HG02759 (cell line): ENCODE measurements around the gene MYO1A.

ENCODE experiments used
- ATAC-seq: cut with Tn5 transposase; IDR thresholded peaks from one replicate; pipeline ENCODE4 v1.9.1; 2021; ENCODE audit warnings: mild to moderate bottlenecking, moderate library complexity; ENCODE audit not compliant: unreplicated experiment

The MYO1A gene

DNA sequence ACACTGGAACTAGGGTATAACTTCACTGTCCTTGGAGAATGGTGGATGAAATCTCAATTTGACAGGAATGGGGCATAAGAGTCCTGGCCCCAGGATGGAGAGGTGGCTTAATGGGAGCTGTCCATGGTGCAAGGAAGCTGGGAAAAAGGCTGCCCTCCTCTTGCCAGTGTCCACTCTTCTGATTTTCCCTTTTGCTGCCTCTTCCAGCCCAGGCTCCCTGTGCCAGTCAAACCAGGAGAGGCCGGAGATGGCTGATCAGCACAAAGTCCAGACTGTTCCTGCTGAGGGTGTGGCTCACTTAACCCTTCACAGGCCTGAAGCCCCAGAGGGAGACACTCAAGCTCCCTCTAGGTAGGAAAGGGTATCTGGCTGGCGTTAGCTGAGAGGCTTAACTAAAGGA, at the start of gene MYO1A:
MYO1A (minus strand) TSS at position 240 of the 400 bp plus-strand sequence. CDS start 1,806 bp downstream, outside the sequence.
- ATAC-seq: no peak

DNA sequence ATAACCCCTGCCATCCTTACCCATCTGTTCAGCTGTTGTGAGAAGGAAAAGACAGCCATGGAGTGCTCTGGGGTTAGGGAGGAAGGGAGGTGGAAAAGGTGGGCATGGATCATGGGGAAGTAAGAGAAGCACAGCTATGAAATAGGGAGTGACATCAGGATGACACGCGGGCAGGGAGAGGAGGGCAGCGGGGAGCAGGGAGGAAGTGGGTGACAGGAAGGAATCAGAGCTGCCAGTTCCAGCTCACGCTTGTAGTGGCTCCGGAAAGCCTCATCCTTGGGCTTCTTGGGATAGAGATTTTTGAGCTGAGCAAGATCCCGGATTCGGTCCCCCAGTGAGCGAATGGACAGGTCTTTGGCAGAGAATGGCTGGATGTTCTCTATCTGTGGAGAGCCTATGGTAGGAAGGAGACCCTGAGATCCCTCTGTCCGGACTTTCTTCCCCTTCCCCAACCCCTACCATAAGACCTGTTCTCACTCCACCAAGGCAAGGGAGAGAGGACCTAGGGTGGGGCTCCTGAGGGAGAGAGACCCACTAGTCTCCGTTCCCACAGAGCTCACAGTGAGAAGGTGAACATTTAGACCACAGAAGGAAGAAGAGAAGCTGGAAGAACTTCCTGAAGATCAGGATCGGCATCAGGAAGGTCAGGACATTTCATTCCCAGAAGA, 49.3 kb upstream of the MYO1A start:
- no peak for ATAC-seq

DNA sequence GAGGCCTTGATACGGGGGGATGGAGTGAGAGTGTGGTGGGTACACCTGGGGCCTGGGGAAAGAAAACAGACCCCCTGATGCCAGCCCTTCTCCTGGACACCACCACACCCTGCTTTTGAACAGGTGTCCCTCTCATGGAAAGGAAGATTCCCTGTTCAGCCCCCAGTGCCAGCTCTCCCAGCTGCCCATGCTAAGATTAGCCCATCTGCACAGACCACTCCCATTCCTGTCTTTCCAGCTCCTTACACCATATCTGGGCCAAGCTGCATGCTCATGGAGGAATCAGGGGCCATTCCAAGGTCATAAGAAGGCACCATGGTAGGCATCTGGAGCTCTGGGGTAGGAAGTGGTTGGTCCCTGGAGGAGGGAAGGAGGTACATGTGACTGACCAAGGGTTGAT, 48.6 kb upstream of the MYO1A start:
- no peak for ATAC-seq

DNA sequence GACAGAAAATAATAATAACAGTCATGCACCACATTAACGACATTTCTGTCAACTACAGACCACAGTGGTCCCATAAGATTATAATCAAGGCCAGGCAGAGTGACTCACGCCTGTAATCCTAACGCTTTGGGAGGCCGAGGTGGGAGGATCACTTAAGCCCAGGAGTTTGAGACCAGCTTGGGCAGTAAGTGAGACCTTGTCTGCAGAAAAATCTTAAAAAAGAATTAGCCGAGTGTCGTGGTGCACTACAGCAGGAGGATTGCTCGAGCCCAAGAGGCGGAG, 47.6 kb upstream of the MYO1A start:
- ATAC-seq: no peak

DNA sequence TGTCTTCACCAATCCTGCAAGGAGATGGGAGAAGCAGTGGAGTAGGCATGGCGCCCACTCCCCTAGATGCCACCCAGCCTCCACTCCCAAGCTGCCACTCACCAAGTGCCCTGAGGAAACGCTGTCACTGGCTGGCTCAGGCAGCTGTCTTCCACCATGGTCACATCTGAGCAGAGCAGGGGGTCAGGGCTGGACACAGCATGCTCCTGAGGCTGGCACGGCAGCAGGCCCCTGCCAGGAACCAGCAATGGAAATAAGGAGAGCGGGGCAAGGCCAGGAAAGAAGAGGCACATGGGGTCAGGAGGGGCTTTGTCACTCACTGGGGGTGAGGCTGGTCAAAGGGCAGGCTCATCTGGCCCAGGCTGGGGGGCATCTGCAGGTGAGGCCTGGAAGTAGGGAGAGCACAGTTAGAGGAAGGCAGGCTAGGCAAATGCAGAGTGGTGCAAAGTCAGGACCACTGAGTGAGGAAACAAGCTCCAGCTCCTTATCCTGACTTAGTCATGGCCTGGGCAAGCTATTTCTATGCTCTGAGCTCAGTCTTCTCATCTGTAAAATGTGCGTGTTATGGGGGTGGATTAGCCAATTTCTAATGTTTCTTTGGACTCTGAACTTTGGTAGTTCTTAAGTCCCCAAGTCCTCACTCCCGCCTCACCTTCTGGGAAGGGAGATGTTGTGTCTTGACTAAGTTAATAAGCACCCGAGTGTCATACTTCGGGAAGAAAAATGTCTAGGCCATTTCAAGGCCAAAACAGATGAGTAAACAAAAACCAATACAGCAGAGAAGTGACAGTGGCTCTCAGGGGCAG, 47.0 kb upstream of the MYO1A start:
- ATAC-seq: no peak

DNA sequence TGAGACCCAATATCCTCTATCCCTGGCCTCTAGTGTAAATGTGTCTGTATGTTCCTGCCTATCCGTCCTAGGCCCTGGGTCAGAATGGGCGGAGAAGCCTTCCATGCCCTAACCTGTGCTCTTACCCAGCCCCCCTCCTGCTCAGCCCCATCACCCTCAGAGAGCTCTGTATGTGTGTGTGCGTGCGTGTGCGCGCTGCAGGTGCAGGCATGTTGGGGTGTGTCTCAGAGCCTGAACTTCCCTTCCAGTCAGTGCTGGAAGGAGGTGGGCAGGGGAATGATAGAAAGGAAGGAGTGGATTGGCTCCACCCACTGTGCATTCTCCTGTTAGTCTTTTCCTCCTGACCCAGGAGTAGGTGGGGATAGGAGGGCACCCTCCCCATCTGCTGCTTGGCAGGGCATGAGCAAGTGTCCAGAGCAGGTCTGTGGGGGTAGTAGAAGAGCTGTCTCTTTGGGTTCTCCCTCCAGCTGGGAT, 46.2 kb upstream of the MYO1A start:
- ATAC-seq: no peak

DNA sequence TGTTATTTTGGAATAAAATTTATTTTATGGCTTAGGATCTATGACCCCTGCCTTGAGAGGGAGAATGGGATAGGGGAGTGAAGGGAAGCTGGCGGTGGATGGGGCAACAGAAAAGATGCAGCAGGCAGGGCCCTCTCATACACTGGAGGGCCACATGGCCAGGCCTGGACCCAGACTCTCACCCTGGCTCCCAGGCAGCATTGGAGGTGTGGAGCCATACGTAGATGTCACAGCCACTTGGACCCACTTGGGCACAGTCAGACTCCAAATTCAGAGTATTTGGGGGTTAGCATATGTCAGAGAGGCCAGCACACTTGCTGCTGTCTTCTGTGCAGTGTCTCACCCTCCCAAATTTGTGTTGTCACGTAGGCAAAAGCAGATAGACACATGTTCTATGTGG, 45.5 kb upstream of the MYO1A start:
- ATAC-seq: no peak

DNA sequence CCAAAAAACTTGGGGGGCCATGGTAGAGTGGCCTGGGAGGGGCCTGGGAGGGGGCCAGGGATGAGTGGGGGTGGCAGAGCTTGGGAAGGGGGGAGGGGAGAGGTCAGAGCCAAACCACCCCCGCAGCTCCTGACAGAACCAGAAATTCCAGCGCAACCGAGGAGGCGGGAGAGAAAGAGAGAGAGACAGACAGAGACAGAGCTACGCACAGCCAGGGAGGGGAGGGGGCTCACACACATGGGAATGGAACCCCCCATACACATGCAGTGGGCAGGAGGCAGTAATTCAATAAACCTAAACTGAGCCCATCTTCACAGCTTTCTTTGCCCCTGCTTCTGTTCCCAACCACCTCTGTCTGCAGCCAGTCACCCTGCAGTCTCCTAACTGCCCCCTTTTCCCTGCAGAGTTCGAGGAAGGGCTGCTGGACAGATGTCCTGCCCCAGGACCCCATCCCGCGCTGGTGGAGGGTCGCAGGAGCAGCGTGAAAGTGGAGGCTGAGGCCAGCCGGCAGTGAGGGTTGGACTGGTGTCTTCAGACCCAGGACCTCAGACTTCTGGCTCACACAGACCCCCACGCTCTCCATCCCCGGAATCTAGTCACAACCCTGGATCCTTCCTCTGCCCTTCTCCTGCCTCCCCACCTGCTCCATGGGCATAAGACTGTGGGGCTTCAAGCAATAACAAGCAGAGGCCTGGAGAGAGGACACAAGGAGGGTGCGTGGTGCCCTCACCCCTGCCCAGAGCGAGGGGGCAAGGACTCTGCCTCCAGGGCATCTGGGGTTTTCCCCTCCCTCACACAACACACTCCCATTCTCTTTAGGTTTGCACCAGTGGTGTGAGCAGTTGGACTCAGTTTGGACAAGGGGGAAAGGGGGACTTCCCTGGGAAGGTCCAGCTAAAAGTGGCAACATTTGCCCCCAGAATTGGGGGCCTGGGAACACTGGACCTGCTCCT, 44.6 kb upstream of the MYO1A start:
- no peak for ATAC-seq

DNA sequence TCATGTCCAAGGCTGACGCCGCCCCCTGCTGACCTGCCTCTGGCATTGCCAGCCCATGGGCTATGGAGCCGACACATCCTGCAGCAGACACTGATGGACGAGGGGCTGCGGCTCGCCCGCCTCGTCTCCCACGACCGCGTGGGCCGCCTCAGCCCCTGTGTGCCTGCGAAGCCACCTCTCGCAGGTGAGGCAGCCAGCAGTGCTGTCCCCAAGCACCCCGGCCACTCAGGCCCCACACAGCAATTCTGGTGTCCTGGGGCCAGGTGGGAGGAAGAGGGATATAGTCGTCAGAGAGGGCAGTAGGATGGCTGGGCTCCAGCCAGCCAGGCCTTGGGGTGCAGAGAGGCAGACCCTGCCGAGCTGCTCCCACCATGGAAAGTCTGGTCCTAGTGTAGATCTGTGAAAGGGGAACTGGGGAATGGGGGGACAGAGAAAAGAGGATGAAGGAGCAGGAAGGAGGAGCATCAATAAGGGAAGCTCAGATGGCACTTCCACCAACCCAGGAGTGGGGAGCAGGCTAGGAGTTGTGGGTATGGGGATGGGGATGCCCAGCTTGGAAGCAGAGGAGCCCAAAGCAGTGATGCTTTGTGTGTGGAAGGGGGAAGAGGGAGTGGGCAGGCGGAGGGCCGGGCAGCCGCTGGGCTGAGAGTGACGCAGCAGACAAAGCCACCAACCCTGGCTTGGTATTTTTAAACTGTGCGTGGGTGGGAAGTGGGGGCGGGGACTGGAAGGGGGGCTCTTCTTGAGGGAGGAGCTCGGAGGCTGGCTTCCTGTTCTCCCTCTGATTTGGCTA, 43.7 kb upstream of the MYO1A start:
- peak; percentile 39 for ATAC-seq

DNA sequence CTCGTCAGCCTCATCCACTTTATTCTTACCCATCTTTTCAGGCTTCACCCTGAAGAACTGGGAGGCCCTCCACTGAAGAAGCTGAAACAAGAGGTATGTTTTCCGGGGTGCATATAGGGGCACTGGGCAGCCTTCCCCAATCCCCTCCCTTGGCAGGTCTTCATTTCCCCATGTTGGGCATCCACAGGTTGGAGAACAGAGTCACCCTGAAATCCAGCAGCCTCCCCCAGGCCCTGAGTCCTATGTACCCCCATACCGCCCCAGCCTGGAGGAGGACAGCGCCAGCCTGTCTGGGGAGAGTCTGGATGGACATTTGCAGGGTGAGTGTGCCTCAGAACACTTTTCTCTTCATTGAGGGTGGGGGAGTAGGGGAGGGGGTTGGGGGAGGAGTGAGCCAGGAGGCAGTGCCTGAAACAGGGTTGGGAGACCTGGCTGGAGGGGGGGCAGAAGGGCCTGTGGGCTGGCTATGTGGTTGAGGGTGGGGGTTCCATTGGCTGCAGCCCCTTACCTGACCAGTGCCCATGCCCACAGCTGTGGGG, 43.0 kb upstream of the MYO1A start:
- no peak for ATAC-seq

DNA sequence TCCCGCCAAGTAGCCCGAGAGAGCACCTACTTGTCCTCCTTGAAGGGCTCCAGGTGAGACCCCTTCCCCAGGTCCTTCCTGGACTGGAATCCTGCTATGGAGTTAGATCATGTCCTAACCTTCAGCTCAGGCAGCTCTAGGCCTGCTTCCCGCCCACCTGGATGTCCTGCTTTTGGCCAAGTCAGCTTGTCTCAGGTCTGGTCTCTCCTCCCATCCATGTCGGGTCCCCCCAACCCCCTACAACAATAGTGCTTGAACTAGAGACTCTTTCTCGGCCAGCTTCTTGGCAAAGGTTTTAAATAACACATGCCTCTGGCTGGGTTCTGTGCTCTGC, 42.6 kb upstream of the MYO1A start:
- ATAC-seq: no peak

DNA sequence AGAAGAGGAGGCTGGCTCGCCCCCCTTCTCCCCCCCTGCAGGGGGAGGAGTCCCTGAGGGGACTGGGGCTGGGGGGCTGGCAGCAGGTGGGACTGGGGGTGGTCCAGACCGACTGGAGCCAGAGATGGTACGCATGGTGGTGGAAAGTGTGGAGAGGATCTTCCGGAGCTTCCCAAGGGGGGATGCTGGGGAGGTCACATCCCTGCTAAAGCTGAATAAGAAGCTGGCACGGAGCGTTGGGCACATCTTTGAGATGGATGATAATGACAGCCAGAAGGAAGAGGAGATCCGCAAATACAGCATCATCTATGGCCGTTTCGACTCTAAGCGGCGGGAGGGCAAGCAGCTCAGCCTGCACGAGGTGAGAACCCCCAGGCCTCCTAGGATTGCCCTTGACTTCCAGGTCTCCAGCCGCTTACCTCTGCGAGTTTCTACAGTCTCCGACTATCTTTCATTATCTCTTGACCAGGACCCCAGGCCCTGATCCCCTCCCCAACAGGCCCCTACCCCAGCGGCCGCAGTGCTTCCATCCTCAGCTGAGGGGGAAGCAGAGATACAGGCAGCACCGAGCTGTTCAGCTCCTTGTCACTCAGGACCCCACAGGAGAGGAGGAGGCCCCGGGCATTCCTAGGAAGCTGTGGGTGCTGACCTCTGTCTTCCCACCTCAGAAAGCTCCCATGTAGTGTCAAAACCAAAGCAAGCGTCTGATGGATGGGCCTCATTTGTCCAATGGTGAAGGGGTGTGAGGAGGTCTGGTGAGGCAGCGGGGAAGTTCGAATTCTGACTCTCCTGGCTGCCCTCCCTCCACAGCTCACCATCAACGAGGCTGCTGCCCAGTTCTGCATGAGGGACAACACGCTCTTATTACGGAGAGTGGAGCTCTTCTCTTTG, 42.0 kb upstream of the MYO1A start:
- no peak for ATAC-seq

DNA sequence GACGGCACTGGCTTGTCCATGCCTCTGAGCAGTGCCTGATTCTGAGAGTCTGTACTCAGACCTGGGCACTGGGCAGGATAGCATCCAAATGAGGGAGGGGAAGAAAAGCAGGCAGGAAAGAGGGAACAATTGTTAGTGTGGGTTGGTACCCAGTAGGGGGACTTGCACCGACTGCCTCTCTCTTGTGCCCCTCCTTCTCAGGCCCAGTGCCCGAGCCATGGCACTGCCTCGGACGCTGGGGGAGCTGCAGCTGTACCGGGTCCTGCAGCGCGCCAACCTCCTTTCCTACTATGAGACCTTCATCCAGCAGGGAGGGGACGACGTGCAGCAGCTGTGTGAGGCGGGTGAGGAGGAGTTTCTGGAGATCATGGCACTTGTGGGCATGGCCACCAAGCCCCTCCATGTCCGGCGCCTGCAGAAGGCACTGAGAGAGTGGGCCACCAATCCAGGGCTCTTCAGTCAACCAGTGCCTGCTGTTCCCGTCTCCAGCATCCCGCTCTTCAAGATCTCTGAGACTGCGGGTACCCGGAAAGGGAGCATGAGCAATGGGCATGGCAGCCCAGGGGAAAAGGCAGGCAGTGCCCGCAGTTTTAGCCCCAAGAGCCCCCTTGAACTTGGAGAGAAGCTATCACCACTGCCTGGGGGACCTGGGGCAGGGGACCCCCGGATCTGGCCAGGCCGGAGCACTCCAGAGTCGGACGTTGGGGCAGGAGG, 41.2 kb upstream of the MYO1A start:
- ATAC-seq: no peak

DNA sequence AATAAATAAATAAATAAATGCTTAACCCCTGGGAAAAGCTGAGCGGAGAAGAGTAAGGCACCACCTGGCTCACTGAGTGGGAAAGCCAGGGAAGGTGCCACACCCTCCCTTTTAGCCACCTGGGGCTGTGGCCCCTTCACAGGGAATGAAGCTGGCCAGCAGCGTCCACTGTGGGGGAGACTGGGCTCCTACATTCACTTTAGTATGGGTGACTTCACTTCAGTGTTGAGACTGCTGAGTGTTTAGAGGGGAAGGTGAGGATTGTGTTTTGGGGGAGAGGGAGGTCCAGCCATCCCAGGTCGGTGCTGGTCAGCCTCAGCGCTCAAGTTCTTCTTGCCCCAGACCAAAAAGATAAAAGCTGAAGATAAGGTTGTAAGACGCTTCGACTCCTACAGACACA, 40.6 kb upstream of the MYO1A start:
- no peak for ATAC-seq

DNA sequence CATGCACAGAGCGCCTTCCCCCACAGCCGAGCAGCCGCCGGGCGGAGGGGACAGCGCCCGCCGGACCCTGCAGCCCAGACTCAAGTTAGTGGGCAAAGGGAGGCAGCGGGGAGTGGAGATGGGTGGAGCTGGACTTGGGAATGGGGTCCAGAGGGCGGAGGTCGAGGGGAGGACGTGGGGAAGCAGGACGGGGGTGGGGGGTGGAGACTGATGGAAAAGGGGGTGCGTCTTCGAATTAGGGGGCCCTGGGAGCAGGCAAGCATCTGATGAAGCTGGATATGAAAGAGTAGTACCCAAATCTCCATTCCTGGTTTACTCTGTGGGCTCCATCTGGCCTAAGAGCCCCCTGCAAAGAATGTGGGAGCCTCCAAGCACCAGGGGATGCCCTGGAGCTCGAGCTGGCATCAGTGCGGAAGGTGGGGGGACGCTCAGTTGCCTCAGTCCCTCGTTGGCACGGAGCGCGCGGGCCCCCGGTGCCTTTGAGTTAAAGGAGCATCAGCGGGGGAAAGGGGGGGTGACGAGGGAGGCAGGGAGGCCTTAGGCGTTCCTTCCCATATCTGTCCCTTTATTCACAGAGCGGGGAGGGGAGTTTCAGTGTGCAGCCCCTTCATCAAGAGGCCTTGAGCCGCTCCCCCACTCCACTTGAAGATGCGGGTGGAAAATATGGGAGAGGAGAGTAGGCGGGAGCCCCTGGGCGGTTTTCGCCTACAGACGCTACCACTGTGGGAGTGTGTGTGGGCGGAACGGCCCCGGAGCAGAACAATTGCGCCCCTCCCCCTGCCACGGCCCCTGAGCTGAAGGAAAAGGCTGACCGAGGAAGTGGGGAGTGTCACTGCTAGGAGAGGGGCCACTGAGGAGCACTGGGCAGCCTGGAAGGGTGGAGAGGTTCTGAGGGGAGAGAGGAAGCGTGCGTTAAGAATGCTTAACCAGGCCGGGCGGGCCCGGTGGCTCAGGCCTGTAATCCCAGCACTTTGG, 39.6 kb upstream of the MYO1A start:
- no peak for ATAC-seq

DNA sequence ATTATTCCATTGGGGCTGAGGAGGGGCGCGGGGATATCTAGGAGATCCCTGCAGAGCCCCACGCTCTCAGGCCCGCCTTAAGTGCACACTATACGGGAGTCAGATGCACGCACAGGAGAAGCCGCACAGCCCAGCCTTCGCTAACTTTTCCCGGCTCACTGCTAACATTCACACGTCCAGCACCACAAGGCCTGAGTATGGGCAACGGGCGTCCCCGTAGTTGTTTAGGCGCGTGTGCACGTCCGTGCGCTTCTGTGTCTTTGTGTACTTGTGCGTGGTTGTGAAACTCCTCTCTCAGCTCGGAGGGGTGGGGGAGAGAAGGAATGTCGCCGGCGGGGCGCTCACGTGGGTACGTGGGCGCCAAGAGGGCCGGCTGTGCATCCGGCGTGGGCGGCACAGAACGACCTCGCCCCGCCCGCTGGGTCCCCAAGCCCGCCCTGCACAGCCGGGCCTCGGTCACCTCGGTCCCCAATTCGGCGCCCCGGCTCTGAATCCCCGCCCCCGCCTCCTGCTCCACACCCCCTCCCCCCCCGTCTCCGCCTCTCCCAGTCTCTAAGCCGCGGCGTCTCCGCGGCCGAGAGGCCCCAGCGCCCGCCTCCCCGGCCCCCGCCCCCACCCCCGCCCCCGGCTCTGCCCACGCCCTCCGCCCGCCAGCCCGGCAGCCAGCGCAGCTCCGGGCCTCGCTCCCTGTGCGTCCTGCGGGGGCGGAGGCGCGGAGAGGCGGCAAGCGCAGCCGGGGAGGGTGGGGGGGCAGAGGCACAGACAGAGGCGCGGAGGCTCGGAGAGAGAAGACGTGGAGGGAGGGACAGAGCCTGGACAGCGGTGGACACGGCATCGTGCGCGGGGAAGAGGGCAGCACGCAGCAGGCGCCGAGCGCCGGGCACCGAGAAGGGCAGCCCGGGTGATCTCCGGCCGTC, 38.7 kb upstream of the MYO1A start, which contains the start of gene NAB2:
NAB2 (plus strand) TSS at position 761 of the 917 bp plus-strand sequence. CDS start 158 bp downstream, outside the sequence.
- ATAC-seq: peak; percentile 64
